Non-pigmented ciliary epithelial cell (primary cell): ENCODE results near the gene TNRC6C.

Source experiments
- DNase-seq: peaks from one replicate; pipeline ENCODE4 v3.0.0-alpha.2; 2010; ENCODE audit warnings: low read depth

The TNRC6C gene

DNA sequence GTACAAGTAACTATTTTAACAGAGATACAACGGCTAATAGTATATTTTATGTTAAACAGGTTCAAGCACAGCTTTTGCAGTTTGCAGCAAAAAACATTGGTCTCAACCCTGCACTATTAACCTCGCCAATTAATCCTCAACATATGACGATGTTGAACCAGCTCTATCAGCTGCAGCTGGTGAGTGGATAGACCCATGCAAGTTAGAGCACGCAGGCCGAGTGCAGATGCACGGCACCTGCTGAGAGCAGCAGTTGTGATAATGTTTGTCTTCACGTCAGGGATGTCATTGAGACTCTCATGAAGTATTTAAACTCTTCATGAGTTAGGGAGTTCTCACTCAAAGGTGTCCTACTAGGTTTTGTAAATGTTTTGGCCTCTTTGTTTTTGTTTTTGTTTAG is 124.5 kb downstream of the TNRC6C start:
- no peak for DNase-seq

DNA sequence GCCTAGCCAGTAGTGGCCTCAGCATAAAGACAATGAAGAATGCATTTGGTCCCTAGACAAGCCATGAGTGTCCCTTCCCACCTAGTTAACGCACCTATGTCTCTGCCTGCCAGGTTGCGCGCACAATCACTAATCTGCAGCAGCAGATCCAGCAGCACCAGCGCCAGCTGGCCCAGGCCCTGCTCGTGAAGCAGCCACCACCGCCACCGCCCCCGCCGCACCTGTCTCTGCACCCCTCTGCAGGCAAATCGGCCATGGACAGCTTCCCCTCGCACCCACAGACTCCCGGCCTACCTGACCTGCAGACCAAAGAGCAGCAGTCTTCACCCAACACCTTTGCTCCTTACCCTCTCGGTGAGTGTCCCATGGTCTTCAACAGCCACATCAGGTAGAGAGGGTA is 128.2 kb downstream of the TNRC6C start:
- DNase-seq, result no peak

DNA sequence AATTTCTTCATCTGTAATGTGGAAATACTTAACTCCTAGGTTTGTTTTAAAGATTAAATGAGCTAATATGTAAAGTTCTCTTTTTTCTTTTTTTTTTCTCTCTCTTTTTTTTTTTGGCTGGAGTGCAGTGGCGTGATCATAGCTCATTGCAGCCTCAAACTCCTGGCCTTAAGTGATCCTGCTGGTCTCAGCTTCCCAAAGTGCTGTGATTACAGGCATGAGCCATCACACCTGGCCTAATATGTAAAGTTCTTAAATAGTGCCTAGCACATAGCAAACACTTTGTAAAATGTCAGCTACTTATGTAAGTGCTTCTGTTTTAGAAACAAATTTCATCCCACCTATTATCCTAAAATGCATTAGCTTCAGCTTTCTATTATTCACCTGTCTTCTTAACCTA is 130.0 kb downstream of the TNRC6C start:
- no peak for DNase-seq

DNA sequence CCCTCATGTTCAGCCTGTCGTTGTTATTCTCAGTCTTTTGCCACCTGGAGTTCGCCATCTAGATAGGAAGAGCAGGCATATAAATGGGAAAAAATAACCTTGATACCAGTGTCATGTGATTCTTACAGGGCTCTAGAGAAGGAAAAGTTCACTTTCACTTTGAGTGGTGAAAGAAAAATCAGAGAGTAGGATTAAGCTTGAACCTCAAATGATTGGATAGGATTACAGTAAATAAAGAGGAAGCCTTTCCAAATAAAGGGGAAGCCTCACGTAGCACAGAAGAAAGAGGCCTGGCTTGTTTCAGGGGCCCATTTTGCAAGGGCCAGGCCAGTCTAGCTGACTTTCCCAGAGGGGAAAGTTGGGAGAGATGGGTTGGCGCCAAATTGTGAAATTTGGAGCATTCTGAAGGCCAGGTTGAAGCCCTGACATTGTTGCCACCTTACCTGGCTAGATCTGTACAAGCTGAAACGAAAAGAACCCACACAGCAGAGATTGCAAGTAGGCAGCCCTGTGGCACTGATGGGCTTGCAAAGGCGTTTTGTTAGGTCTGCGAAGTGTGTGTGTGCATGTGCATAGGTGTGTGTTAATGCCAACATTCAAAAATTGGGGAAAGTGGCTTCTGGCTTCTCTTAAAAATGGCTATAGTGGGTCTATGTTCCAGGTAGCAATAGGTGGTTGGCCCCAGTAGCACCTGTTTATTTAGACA is 131.2 kb downstream of the TNRC6C start:
- no peak for DNase-seq

- no peak for DNase-seq
Observed at GRCh38 chr17:78092794-78093324, 134.4 kb downstream of the TNRC6C start.

GRCh38 chr17:78095035-78095434 is 136.5 kb downstream of the TNRC6C start:
- no peak for DNase-seq

DNA sequence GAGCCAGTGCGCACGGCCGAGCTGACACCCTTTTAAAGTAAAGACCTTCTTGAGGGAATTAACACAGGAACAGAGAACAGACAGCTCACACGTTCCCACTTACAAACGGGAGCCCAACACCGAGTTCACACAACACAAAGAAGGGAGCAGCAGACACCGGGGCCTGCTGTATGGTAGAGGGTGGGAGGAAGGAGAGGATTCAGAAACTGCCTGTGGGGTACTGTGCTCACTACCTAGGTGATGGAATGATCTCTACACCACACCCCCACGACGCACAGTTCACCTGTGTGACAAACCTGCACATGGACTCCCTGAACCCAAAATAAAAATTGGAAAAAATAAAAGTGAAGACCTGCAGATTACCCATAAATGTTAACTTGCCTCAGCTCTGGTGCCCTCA is 137.6 kb downstream of the TNRC6C start:
- no peak for DNase-seq

GRCh38 chr17:78101112-78101511 is 142.6 kb downstream of the TNRC6C start:
- DNase-seq, result no peak

DNA sequence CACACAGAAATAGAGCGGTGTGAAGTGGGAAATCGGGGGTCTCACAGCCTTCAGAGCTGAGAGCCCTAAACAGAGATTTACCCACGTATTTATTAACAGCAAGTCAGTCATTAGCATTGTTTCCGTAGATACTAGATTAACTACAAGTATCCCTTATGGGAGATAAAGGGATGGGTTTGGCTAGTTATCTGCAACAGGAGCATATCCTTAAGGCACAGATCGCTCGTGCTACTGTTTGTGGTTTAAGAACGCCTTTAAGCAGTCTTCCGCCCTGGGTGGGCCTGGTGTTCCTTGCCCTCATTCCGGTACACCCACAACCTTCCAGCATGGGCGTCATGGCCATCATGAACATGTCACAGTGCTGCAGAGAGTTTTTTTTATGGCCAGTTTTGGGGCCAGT is 143.0 kb downstream of the TNRC6C start:
- no peak for DNase-seq

GRCh38 chr17:78103311-78103710 is 144.8 kb downstream of the TNRC6C start:
- DNase-seq, result no peak

- DNase-seq, result no peak
Observed at GRCh38 chr17:78104540-78104941, 146.0 kb downstream of the TNRC6C start.

DNA sequence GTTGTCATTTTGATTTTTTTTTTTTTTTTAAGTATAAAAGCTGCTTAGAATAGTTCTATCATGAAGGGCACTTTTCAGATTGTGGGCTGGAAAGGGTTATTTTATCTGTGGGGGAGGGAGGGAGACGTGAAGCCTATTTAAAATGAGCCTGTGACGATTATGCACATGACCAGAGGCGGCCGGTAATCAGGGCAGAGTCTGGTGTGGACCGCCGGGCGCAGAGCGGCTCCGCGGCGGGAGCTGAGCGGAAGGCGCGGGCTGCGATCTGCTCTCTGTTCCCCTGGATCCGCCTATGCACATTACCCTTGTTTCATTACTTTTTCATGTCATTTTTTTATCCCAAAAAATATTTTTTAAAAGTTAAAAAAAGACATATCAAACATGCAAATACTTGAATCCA is 146.6 kb downstream of the TNRC6C start:
- DNase-seq, result no peak

DNA sequence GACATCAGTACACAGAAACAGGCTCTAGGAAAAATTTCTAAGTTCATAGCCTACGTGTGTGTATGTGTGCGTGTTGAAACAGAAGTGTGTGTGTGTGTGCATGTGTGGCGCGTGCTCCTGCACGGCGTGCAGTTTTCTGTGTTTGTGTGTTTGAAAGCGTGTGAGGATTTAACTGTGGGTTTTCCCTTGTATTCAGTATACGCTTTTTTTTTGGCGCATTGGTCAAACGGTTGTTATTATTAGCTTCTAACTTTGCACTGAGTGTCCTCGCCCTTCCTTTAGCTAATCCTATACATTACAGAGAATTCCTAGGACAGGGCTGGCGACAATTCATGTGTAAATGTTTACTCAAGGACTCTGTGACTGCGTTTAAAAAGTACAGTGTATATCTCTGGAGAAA is 147.0 kb downstream of the TNRC6C start:
- DNase-seq, result no peak

GRCh38 chr17:78106211-78106610 is 147.7 kb downstream of the TNRC6C start:
- DNase-seq, result no peak

DNA sequence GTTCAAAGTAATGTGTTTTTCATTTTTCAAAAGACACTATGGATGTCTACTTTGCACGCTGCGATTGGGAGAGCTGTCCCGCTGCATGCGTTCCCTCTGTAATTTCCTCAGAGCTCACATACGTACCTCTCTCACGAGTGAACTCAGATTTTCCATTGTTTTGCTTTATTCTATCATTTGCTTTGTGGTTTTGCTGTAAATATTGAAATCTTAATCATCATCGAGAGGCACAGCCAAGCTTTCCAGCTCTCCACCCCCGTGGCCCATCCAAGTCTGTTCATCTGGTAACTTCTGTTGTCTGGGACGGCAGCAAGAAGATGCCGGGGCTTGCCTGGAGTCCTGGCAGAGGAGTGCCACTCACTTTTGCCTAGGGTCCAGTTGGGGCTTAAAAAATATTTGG is 149.0 kb downstream of the TNRC6C start:
- DNase-seq, result peak; percentile 17

- no peak for DNase-seq
Observed at GRCh38 chr17:78107976-78108725, 149.6 kb downstream of the TNRC6C start.

DNA sequence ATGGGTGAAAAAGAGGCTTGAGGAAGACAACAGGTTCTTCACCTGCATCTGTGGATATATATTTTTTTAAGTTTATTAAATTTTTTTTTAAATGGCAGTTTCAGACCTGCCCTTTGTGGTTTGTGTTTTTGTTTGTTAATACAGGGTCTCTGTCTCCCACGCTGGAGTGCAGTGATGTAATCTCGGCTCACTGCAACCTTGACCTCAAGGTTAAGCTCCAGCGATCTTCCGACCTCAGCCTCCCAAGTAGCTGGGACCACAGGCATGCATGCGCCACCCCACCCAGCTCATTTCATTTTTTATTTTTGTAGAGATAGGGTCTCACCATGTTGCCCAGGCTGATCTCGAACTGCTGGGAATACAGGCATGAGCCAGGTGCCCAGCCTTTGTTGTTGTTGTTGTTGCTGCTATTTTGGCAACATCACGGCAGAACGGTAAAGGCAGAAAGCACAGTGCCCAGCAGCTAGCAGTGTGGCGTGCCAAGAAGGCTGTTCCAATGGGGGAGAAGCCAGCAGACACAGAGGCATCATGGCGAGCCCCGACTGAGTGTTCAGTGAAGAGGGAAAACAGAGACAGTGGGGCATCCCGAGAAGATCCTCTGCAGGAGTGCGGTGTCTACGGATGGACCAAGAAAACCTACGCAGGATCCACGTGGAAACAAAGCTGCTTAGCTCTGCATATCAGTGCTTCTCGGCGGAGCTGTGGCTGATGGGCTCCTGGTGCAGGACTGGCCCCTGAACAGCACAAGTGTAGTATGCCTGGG is 150.4 kb downstream of the TNRC6C start:
- no peak for DNase-seq

DNA sequence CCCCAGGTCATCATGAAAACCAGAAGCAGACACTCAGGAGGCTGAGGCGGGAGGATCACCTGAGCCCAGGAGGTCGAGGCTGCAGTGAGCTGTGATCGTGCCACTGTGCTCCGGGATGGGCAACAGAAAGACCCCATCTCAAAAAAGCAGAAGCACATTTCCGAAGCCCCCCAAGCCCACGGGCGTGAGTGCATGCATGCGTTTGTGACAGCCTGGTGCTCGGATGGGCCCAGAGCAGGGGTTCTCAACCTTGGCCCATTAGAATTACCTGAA is 150.9 kb downstream of the TNRC6C start:
- no peak for DNase-seq

GRCh38 chr17:78110363-78111015 is 152.0 kb downstream of the TNRC6C start:
- DNase-seq, result no peak

DNA sequence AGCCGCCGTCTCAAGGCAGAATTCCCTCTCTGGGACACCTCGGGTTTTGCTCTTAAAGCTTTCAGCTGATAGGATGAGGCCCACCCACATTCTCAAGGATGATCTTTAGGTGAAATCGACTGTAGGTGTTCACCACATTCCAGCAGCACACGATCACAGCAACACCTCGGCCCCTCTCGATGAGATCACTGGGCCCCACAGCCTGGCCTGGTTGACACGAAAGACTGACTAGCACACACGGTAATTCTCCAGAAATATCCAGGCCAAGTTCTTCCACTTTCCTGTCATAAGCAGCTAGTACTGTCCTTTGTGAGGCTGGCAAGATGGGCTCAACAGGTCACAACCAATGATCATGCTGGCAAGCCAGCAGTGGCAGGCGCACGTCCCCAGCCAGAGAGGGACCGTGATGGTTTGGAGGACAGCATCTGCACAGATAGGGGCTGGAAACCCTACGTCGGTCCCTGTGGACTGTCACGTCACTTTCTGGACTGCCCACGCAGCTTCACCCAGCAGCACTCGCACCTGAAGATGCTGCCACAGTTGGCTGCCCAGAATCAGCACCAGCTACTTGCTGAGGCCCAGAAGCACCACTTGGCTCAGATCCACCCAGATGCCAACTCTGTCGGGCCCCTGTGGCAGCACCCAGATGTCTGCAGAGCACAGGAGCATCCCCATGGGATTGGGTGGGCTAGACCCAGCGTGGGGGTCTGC is 152.7 kb downstream of the TNRC6C start:
- no peak for DNase-seq

DNA sequence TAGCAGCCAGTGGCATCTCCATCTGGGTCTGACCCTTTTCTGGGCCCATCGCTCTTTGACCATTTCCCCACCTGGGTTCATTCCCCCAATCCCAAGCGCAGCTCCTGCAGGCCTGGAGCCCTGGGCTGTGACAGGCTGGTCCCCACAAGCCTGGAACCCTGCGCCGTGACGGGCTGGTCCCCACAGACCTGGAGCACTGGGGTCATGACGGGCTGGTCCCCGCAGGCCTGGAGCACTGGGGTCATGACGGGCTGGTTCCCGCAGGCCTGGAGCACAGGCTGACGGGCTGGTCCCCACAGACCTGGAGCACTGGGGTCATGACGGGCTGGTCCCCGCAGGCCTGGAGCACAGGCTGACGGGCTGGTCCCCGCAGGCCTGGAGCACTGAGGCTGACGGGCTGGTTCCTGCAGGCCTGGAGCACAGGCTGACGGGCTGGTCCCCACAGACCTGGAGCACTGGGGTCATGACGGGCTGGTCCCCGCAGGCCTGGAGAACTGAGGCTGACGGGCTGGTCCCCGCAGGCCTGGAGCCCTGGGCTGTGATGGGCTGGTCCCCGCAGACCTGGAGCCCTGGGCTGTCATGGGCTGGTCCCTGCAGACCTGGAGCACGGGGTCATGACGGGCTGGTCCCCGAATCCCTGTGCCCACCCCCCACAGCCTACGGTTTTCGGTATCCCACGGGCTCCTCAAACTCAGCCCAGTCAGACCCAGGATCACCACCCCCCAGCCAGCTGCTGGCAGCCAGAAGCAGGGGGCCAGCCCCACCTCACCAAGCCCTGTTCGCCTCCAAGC is 153.4 kb downstream of the TNRC6C start:
- DNase-seq, result no peak
